Jurkat, Clone E6-1 (cell line): ENCODE data around the gene PYCARD.
"Not testable (repeated sequence)": the region's sequence is repeated elsewhere in the genome, so short reads cannot be mapped to it uniquely, and the experiment has no call there.

Source experiments
- DNase-seq: peaks from one replicate; pipeline ENCODE4 v3.0.0-alpha.2; 2011; ENCODE audit warnings: low read depth, low spot score
- H3K4me3 ChIP-seq: 2 replicates; pipeline ENCODE4 v1.5.1; 2011; ENCODE audit warnings: mild to moderate bottlenecking, low read length, control low read depth, moderate library complexity

PYCARD gene

DNA sequence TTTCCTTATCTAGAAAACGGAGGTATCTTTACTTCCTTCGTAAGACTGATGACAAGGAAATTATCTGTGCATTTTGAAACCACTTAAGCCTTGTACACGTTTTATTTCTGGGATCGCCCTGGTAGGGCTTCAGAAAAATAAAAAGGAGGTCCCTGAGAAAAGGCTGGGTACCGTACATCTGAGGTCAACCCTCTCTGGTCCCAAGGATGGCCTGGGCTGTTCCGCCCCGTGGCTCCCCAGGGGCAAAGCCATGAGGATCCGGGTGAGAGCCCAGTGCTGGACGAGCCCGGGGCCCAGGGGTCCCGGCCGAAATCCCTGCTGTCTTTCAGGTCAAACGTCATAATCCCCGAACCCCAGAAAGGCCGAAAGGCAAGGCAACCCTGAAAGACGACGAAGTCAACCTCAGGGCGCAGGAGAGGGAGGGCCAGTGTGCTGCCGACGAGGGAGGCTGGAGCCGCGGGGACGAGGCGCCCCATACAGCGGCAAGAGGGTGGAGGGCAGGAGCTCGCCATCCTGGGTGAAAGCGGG, 23.3 kb downstream of the PYCARD start:
- no peak for DNase-seq
- H3K4me3 ChIP-seq = peak overlapping the region; percentile 65

DNA sequence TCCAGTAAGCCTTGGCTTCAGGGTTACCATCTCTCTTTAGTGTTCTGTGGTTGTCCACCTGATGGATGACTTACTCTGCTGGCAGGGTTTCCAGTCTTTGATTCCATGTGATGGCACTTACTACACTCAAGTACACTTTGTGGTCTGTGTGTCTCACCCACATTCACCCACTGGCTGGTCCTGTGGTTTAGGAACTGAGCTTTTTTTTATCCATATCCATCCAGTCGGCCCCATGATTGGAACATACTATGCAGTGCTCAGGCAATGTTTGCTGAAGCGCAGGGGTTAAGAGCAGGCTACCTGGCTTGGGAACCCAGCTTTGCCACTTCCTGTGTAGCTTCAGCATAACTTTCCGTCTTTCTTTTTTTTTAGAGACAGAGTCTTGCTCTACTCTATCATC, 25.4 kb downstream of the PYCARD start:
- DNase-seq = peak; percentile 89
- H3K4me3 ChIP-seq = peak overlapping the region; percentile 13

DNA sequence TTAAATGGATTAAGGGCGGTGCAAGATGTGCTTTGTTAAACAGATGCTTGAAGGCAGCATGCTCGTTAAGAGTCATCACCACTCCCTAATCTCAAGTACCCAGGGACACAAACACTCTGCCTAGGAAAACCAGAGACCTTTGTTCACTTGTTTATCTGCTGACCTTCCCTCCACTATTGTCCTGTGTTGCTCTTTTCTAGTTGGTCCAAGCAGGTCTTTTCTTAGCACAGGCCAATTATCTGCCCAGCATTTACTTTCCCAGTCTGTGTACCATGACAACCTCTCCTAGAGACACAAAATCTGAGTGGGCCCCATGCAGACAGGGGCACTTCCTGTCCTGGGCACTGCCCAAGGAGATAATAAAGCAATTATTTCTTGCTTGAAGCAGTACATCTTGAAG, 32.5 kb downstream of the PYCARD start:
- H3K4me3 ChIP-seq, DNase-seq: not testable (repeated sequence)

DNA sequence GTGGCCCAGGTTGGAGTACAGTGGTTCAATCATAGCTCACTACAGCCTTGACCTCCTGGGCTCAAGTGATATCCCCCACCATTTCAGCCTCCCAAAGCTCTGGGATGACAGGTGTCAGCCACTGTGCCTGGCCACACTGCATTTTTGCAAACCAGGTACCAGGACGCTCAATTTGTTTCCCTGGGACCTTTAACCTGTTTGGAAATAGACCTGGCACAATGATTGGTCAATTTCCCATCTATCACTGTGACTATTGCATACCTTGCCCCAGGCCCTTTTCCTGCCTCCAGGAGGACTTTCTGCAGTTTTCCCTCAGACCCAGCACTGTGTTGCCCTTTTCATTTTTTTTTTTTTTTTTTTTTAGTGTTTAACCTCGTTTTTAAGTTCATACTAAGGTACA, 33.7 kb downstream of the PYCARD start:
- no peak for DNase-seq
- no peak overlapping the region for H3K4me3 ChIP-seq

DNA sequence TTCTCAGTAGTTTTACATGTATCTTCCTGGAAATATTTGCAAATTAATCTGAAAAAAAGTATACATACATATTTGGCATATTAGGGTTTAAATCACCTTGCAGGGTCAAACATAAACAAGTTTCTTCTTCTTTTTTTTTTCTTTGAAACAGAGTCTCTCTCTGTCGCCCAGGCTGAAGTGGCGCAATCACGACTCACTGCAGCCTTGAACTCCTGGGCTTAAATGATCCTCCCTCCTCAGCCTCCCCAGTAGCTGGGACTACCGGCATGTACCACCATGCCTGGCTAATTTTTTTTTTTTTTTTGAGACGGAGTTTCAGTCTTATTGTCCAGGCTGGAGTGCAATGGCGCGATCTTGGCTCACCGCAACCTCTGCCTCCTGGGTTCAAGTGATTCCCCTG, 35.2 kb downstream of the PYCARD start:
- no peak for DNase-seq
- no peak overlapping the region for H3K4me3 ChIP-seq

DNA sequence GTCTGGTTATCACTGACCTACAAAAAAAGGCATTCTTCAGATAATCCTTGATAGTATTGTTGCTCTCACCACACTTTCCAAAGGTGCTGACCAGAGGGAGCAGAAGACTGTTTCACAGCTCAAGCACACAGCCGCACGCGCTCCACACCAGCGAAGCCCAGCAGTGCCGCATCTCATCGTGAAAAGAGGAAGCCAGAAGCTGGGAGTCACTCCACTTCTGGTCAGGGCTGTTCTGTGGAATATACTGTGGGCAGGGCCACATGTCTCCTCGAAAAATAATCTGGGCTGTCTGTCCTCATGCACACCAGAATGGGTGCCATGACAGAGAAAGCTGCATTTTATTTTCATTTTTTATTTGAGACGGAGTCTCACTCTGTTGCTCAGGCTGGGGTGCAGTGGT, 45.4 kb downstream of the PYCARD start:
- H3K4me3 ChIP-seq = no peak overlapping the region
- no peak for DNase-seq
